ENCODE measurements around the gene PSKH1. TPM values are rescaled to one million over a fixed set of nuclear protein-coding genes. Genes with fewer than 3 reads are reported as not detected.
"Not testable (repeated sequence)": the region's sequence is repeated elsewhere in the genome, so short reads cannot be mapped to it uniquely, and the experiment has no call there.

The PSKH1 gene
- total RNA-seq, 1 donor from 2014 or later: 22.6 TPM

- no peak for DNase-seq (ENCODE audit: low spot score)
- intact Hi-C loops (cut with DNase I): loop anchor here (2.0 kb wide), 1 partner anchor 25 kb away; no protein-coding TSS in a partner anchor
Observed at GRCh38 chr16:67965668-67966548, 72.9 kb downstream of the PSKH1 start.

GRCh38 chr16:67966549-67967182 lies 73.6 kb downstream of the PSKH1 start:
- no peak for DNase-seq (ENCODE audit: low spot score)
- intact Hi-C loops (cut with DNase I): no loop called here

DNA sequence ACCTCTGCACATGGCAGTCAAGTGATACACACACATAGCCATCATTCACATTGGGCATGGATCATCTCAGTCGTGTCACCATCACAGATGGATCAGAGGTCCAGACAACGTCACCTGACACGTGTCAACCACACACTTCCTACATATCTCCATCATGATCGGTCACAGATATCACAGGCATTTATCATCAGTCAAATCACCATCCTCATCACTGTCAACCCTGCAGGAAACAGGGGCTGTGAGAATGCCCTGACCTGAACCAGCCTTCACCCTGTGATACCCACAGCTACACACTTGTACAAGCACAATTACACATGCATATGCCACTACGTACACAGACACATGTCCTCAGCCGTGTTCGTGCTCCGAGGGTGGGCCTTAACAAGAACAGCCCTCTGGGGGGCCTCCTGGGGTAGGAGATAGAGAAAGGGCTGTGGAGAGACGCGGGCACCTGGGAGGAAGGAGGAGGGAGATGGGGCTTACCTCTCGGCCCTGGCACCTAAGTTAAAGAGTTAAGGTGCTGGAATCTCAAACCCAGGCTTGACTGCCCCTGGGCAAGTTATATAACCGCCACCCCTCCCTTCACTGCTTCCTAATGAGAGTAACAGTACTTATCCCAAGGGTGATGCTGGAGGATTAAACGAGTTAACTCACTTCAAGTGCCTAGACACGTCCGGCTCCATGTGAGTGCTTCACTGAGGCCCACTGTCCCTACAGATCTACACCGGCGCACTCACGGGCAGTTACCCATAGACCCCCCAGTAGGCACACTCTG lies 74.3 kb downstream of the PSKH1 start:
- intact Hi-C loops (cut with DNase I): no loop called here
- DNase-seq (ENCODE audit: low spot score): no peak

- DNase-seq (ENCODE audit: low spot score): no peak
- intact Hi-C loops (cut with DNase I): no loop called here
Observed at GRCh38 chr16:67967958-67968399, 74.9 kb downstream of the PSKH1 start.

DNA sequence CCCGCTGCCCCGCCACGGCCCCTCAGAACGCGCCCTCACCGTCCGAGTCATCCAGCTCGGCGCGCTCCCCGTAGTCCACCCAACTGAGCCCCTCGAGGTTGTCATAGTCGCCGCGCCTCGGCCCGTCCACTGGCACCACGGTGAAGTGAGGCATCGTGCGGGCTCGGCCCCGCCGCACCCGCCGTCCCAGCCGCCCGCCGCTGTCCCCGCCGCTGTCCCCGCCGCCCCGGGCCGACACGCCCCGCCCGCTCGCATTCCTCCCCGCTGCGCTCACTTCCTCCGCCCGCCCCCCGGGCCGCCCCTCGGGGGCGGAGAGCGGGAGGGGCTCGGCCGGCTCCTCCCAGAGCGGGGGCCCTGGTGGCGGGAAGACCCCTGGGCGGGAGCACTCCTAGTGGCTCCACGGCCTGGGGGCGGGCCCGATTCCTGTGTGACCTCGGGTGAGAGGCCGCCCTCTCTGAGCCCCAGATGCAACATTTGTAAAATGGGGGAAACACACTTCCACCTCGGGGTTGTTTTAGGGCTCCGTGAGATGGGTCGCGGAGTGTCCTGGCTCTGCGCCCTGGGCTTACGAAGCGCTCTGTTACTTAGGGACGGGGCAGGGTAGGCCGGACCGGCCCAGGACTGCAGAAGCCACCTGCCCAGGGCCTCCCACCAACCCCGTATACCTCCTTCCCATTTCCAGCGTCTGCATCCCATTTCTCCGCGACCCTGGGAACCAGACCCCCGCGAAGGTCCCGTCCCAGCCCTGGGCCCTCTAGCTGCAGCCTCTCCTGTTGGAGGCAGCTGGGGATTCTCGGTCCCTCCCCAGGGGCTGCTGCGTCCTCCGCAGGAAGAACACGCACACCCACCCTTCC lies 75.6 kb downstream of the PSKH1 start, which contains the start of gene SLC12A4:
SLC12A4 (minus strand) TSS at position 238 of the 854 bp plus-strand sequence; CDS start at position 154, 84 bp downstream.
- intact Hi-C loops (cut with DNase I): no loop called here
- peak; percentile 96 for DNase-seq (ENCODE audit: low spot score)

DNA sequence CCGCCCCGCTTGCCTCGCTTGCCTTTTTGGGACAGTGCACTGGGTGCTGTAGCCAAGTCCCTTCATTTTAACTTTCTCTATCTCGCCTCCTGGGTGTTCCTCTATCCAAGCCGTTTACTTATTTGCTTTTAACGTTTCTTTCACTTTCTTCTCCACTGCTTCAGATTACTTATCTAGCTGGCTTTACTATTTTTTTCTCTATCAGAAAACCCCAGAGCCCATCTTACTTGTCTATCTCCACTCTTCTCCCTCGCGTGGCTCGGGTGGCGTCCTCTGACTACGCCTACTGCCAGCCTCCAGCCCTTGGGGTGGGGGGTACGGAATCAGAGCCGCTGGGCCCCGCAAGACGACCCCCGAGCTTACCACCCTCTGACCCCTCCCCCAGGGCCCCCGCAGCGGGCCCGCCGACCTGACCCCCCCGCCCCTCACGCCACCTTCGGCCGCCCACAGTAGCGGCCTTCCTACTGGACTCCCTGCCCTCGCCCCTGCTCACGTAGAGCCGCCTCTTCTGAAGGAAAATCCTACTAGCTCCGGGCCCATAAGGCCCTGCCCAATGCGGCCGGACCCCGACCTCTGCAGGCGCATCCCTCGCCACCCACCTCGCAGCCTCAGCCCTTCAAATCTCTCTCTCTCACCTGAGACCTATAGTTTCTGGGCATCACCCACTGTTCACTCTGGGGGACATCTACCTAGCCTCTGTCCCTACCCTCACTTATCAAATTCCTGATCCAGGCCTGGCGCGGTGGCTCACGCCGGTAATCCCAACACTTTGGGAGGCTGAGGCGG lies 76.4 kb downstream of the PSKH1 start:
- intact Hi-C loops (cut with DNase I): no loop called here
- no peak for DNase-seq (ENCODE audit: low spot score)

DNA sequence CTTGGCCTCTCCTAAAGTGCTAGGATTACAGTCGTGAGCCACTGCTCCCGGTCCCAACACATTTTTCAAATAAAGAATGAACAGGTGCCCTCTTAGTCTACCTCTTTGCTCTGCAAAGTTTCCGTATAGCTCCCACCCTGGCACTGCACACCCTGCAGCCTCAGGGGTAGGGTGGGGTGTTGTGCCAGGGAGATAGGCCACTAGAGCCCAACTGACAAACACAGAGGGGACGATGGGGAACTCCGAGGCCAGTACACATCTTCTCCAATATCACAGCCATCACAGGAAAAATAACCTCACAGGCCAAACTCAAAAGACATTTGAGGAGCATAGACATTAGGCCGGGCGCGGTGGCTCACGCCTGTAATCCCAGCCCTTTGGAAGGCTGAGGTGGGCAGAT lies 78.1 kb downstream of the PSKH1 start:
- no peak for DNase-seq (ENCODE audit: low spot score)
- intact Hi-C loops (cut with DNase I): no loop called here

- not testable (repeated sequence) for DNase-seq (ENCODE audit: low spot score)
Observed at GRCh38 chr16:67972285-67972684, 79.2 kb downstream of the PSKH1 start.

GRCh38 chr16:67975321-67976105 lies 82.5 kb downstream of the PSKH1 start:
- no peak for DNase-seq (ENCODE audit: low spot score)
- intact Hi-C loops (cut with DNase I): no loop called here

More at GRCh38 chr16:67972285-67972684, 79.2 kb downstream of the PSKH1 start:
- intact Hi-C loops (cut with DNase I): not testable (repeated sequence)

DNA sequence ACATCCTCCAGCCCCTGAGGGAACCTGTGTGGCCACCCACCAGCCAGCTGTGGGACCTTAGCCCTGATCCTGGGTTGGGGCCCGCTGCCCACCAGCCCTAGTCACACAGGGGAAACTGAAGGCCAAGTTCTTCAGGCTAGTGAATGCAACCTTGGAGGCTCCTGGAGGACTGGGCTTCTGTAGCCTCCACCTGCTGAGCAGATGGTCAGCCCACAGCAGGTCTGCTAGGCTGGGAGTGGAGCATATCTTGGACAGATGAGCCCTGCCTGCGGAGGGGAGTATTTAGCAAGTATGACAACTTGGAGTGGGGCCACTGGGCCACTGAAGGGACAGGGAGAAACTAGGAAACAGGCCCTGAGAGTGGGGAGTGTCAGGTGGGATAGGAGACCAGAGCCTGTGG lies 83.2 kb downstream of the PSKH1 start:
- no peak for DNase-seq (ENCODE audit: low spot score)
- intact Hi-C loops (cut with DNase I): no loop called here

GRCh38 chr16:67977005-67977404 lies 84.0 kb downstream of the PSKH1 start:
- DNase-seq (ENCODE audit: low spot score): no peak
- intact Hi-C loops (cut with DNase I): no loop called here

GRCh38 chr16:67977469-67978227 lies 84.6 kb downstream of the PSKH1 start:
- intact Hi-C loops (cut with DNase I): no loop called here
- DNase-seq (ENCODE audit: low spot score): no peak

Other genes with a start within 250 kb of the PSKH1 start
- 0.40 TPM for gene CARMIL2, start 248.1 kb upstream of the PSKH1 start, total RNA-seq
- 9.3 TPM for gene ACD, start 233.0 kb upstream of the PSKH1 start, total RNA-seq
- 3.4 TPM for gene PARD6A, start 232.3 kb upstream of the PSKH1 start, total RNA-seq
- 8.5 TPM for gene ENKD1, start 226.5 kb upstream of the PSKH1 start, total RNA-seq
- 5.6 TPM for gene C16orf86, start 226.4 kb upstream of the PSKH1 start, total RNA-seq
- 10.7 TPM for gene GFOD2, start 173.9 kb upstream of the PSKH1 start, total RNA-seq
- gene RANBP10, start 86.7 kb upstream of the PSKH1 start, total RNA-seq: 16.4 TPM
- 0.51 TPM for gene TSNAXIP1, start 86.4 kb upstream of the PSKH1 start, total RNA-seq
- gene THAP11, start 50.9 kb upstream of the PSKH1 start, total RNA-seq: 23.0 TPM
- 87.1 TPM for gene NUTF2, start 46.3 kb upstream of the PSKH1 start, total RNA-seq
- 27.9 TPM for gene CENPT, start 45.6 kb upstream of the PSKH1 start, total RNA-seq
- 43.8 TPM for gene EDC4, start 20.2 kb upstream of the PSKH1 start, total RNA-seq
- gene NRN1L, start 8.4 kb upstream of the PSKH1 start, total RNA-seq: 2.1 TPM
- not detected for gene CTRL, start 38.6 kb downstream of the PSKH1 start, total RNA-seq
- gene PSMB10, start 43.6 kb downstream of the PSKH1 start, total RNA-seq: 66.1 TPM
- 29.8 TPM for gene LCAT, start 50.9 kb downstream of the PSKH1 start, total RNA-seq
- 121 TPM for gene SLC12A4, start 75.4 kb downstream of the PSKH1 start, total RNA-seq
- not detected for gene DPEP3, start 87.2 kb downstream of the PSKH1 start, total RNA-seq
- gene DPEP2, start 106.2 kb downstream of the PSKH1 start, total RNA-seq: 0.78 TPM
- gene DPEP2NB, start 122.7 kb downstream of the PSKH1 start, total RNA-seq: not detected
- 8.6 TPM for gene DDX28, start 130.0 kb downstream of the PSKH1 start, total RNA-seq
- gene DUS2, start 130.0 kb downstream of the PSKH1 start, total RNA-seq: 6.4 TPM
- gene NFATC3, start 192.1 kb downstream of the PSKH1 start, total RNA-seq: 22.9 TPM